Measurements from ENCODE around the gene IFI16. TPM values are rescaled to one million over a fixed set of nuclear protein-coding genes. Genes with fewer than 3 reads are reported as not detected.
"Not testable (repeated sequence)": the region's sequence is repeated elsewhere in the genome, so short reads cannot be mapped to it uniquely, and the experiment has no call there.

The IFI16 gene
- total RNA-seq, 1 donor from 2014 or later = 5.4 TPM

DNA sequence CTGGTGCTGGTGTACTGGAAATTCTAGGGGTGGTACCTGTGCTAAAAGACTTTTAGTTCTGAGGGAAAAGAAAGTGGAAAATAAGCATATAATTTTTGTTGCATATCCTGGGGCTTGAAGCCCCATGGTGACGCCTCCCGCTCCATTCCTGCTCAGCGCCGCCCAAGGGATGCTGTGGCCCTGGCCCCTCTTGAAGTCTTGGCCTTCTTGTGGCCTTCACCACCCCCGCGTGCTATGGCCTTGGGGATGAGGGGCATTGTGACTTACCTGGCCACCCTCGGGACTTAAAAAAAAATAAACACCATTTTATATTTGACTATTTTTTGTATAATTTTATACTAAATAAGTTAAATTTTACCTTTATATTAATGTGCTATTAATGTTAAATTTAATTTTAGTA lies 15.3 kb downstream of the IFI16 start:
- no peak for DNase-seq (ENCODE audit: low spot score)
- Histone ChIP-seq H3K4me2 (no peak overlapping the region), H2AFZ (replicated peaks) (no peak overlapping the region), H3K27ac (no peak overlapping the region), H3K36me3 (no peaks in the 10 kb centered on the region), H3K4me3 (no peak overlapping the region), H3K4me1 (no peaks in the 10 kb centered on the region), H3K27me3 (no peaks in the 10 kb centered on the region), H3K79me2 (ENCODE audit: low read depth) (no peaks in the 10 kb centered on the region), H3K9ac (no peak overlapping the region), H3F3A (ENCODE audit: low read depth) (no peaks in the 10 kb centered on the region), H3K9me3 (ENCODE audit: low read depth) (no peaks in the 10 kb centered on the region), H4K20me1 (ENCODE audit: low read depth) (no peaks in the 10 kb centered on the region)
- H3K4me1 Mint-ChIP-seq = no peaks in the 10 kb centered on the region
- peaks cover 7% of the 10 kb centered on the region for H3K9me3 Mint-ChIP-seq
- H3K36me3 Mint-ChIP-seq = no peaks in the 10 kb centered on the region
- TF ChIP-seq EZH2 (IDR thresholded peaks at IDR 0.05) (no peak), EZH2phosphoT487 (IDR thresholded peaks at IDR 0.05) (no peak), CTCF (IDR thresholded peaks at IDR 0.05) (no peak)
- no peak overlapping the region for H3K4me3 Mint-ChIP-seq
- H3K27ac Mint-ChIP-seq = no peak overlapping the region
- peaks cover 3% of the 10 kb centered on the region for H3K27me3 Mint-ChIP-seq (ENCODE audit: insufficient read depth, low read depth)

- not testable (repeated sequence) for H3K4me1 Mint-ChIP-seq; H3K27ac Mint-ChIP-seq; H3K4me3 ChIP-seq; H3K9me3 ChIP-seq (ENCODE audit: low read depth); H3K4me2 ChIP-seq; H3K27me3 Mint-ChIP-seq (ENCODE audit: insufficient read depth, low read depth); H3K36me3 Mint-ChIP-seq; H3K4me3 Mint-ChIP-seq; H4K20me1 ChIP-seq (ENCODE audit: low read depth); DNase-seq (ENCODE audit: low spot score); H3K27me3 ChIP-seq; H3F3A ChIP-seq (ENCODE audit: low read depth); H2AFZ ChIP-seq (replicated peaks); H3K27ac ChIP-seq; H3K36me3 ChIP-seq; H3K9ac ChIP-seq; H3K79me2 ChIP-seq (ENCODE audit: low read depth); H3K4me1 ChIP-seq
- peaks cover 14% of the 10 kb centered on the region for H3K9me3 Mint-ChIP-seq
Observed at GRCh38 chr1:159026841-159027240, 17.1 kb downstream of the IFI16 start.

DNA sequence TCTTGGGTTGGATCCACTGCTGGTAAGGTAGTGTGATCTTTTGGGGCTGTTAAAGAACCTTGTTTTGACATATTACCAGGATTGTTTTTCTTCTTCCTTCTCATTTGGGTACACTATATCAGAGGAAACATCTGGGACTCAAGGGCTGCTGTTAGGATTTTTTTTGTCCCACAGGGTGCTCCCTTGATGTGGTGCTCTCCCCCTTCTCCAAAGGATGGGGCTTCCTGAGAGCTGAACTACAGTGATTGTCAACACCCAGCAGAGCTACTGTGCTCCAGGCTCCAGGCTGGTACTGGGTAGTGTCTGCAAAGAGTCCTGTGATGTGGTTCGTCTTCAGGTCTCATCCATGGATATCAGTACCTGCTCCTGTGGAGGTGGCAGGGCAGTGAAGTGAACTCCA lies 20.6 kb downstream of the IFI16 start:
- no peaks in the 10 kb centered on the region for H4K20me1 ChIP-seq (ENCODE audit: low read depth)
- no peak overlapping the region for H3K27ac ChIP-seq
- DNase-seq (ENCODE audit: low spot score) = no peak
- no peaks in the 10 kb centered on the region for H3K79me2 ChIP-seq (ENCODE audit: low read depth)
- no peak overlapping the region for H3K4me2 ChIP-seq
- H3K9me3 ChIP-seq (ENCODE audit: low read depth) = no peaks in the 10 kb centered on the region
- H3K9ac ChIP-seq = no peak overlapping the region
- Mint-ChIP-seq H3K27ac (no peak overlapping the region), H3K9me3 (peaks cover 16% of the 10 kb centered on the region), H3K4me3 (no peak overlapping the region), H3K36me3 (no peaks in the 10 kb centered on the region), H3K4me1 (no peaks in the 10 kb centered on the region), H3K27me3 (ENCODE audit: insufficient read depth, low read depth) (no peaks in the 10 kb centered on the region)
- TF ChIP-seq EZH2phosphoT487 (IDR thresholded peaks at IDR 0.05) = no peak
- no peak for TF ChIP-seq CTCF (IDR thresholded peaks at IDR 0.05)
- no peak for TF ChIP-seq EZH2 (IDR thresholded peaks at IDR 0.05)
- H3K4me1 ChIP-seq = no peaks in the 10 kb centered on the region
- no peak overlapping the region for H3K4me3 ChIP-seq
- no peaks in the 10 kb centered on the region for H3K36me3 ChIP-seq
- no peaks in the 10 kb centered on the region for H3K27me3 ChIP-seq
- H3F3A ChIP-seq (ENCODE audit: low read depth) = no peaks in the 10 kb centered on the region
- no peak overlapping the region for H2AFZ ChIP-seq (replicated peaks)

GRCh38 chr1:159030877-159031447 lies 21.3 kb downstream of the IFI16 start:
- H3K4me1 ChIP-seq = no peaks in the 10 kb centered on the region
- TF ChIP-seq EZH2phosphoT487 (IDR thresholded peaks at IDR 0.05) (no peak), CTCF (IDR thresholded peaks at IDR 0.05) (no peak), EZH2 (IDR thresholded peaks at IDR 0.05) (no peak)
- no peaks in the 10 kb centered on the region for H3K36me3 Mint-ChIP-seq
- no peaks in the 10 kb centered on the region for H3K27me3 Mint-ChIP-seq (ENCODE audit: insufficient read depth, low read depth)
- H3K79me2 ChIP-seq (ENCODE audit: low read depth) = no peaks in the 10 kb centered on the region
- no peaks in the 10 kb centered on the region for H3K27me3 ChIP-seq
- no peak overlapping the region for H3K27ac ChIP-seq
- no peaks in the 10 kb centered on the region for H3F3A ChIP-seq (ENCODE audit: low read depth)
- no peak overlapping the region for H3K27ac Mint-ChIP-seq
- no peak overlapping the region for H3K4me2 ChIP-seq
- H3K4me3 ChIP-seq = no peak overlapping the region
- no peaks in the 10 kb centered on the region for H3K4me1 Mint-ChIP-seq
- no peaks in the 10 kb centered on the region for H3K9me3 ChIP-seq (ENCODE audit: low read depth)
- H3K36me3 ChIP-seq = no peaks in the 10 kb centered on the region
- no peaks in the 10 kb centered on the region for H4K20me1 ChIP-seq (ENCODE audit: low read depth)
- H2AFZ ChIP-seq (replicated peaks) = peak overlapping the region; percentile 63
- no peak overlapping the region for H3K9ac ChIP-seq
- peaks cover 16% of the 10 kb centered on the region for H3K9me3 Mint-ChIP-seq
- H3K4me3 Mint-ChIP-seq = no peak overlapping the region
- DNase-seq (ENCODE audit: low spot score) = no peak

Data from neural progenitor cell (in vitro differentiated cells).